Measurements from ENCODE around the gene SLC17A7. TPM values are rescaled to one million over a fixed set of nuclear protein-coding genes. Genes with fewer than 3 reads are reported as not detected.

The SLC17A7 gene
- total and polyA plus RNA-seq, 9 of the 15 experiments (the other 6 are each of a cell fraction or from before 2014, with no cell fraction given) = 1.1 to 15.7 (median 2.4) TPM

- Histone ChIP-seq H3K4me2 (ENCODE audit: insufficient read depth, low read length) (peak overlapping the region; percentile 80), H3K4me3 (peak overlapping the region; percentile 12; the same call in 1 of the 2 replicates), H3K27me3 (ENCODE audit: control insufficient read depth in 2 of 2, insufficient read depth in 2 of 2, low read length in 2 of 2) (no peaks in the 10 kb centered on the region), H3K27ac (ENCODE audit: extremely low read depth, low read depth, low read length) (peak overlapping the region; percentile 56; the same call in 2 of the 3 replicates), H3K4me1 (replicated peaks in 1 of 2; ENCODE audit: control insufficient read depth in 2 of 2, insufficient read depth in 2 of 2, low read length in 2 of 2) (peaks cover 44 to 83% of the 10 kb centered on the region in 2 experiments), H4K20me1 (replicated peaks; ENCODE audit: control insufficient read depth, insufficient read depth, low read length) (no peaks in the 10 kb centered on the region), H3K79me2 (ENCODE audit: control insufficient read depth, insufficient read depth, low read length) (peaks cover 9% of the 10 kb centered on the region), H3K36me3 (ENCODE audit: control insufficient read depth, insufficient read depth, low read length) (no peaks in the 10 kb centered on the region; the same call in 2 of the 3 replicates), H3K9me3 (replicated peaks; ENCODE audit: control insufficient read depth, insufficient read depth, low read depth, low read length) (no peaks in the 10 kb centered on the region), H3K9ac (ENCODE audit: insufficient read depth in 1 of 2, low read depth in 2 of 2, low read length in 2 of 2) (peak overlapping the region; percentile 58 to 87), H2AFZ (ENCODE audit: low read depth, low read length) (peak overlapping the region; percentile 93), H3K9me1 (ENCODE audit: control insufficient read depth, insufficient read depth, low read length) (no peaks in the 10 kb centered on the region)
- ChIA-PET POLR2A (interaction anchor here (1.4 to 1.7 kb wide), 2 partner anchors 11 to 12 kb away, joined by 3 to 4 read pairs; no protein-coding TSS in a partner anchor), CTCF (ENCODE audit: low intra/inter-chr PET ratio) (no interaction called here)
- in situ Hi-C loops (cut with MboI) = no loop called here
- DNase-seq (ENCODE audit: extremely low read depth in 1 of 4, low spot score in 3 of 4) (peak; percentile 69 to 73 (median 70)), FAIRE-seq (peak; percentile 67), ATAC-seq (peak; percentile 79)
- BruUV-seq (replicated peaks) = no TSS peak
- intact Hi-C loops (cut with micrococcal nuclease) = no loop called here
- WGBS (ENCODE audit: insufficient coverage, low coverage, missing lambda C conversion rate) = 4% methylated on average over 45 of the region's 45 CpGs
- TF ChIP-seq TRIM25 (IDR thresholded peaks at IDR 0.05; ENCODE audit: borderline replicate concordance) (no peak), SUPT5H (IDR thresholded peaks at IDR 0.05) (no peak), ZBTB40 (IDR thresholded peaks at IDR 0.05) (peak; percentile 65), ZBTB40 (CRISPR knock-in tag; IDR thresholded peaks at IDR 0.05) (no peak), THAP12 (CRISPR knock-in tag; IDR thresholded peaks at IDR 0.05) (no peak), IRF9 (tag; IDR thresholded peaks at IDR 0.05) (no peak)
Observed at GRCh38 chr19:49427855-49428546, 13.3 kb downstream of the SLC17A7 start.
